GM10266 (cell line): ENCODE results near the gene OSBPL3.

Source experiments
- DNase-seq: peaks from one replicate; pipeline ENCODE4 v3.0.0; 2012; ENCODE audit errors: extremely low spot score
- TF ChIP-seq, protein P1 (sequence below): IDR thresholded peaks from 2 replicates; pipeline ENCODE4 v1.5.1; 2012; ENCODE audit warnings: mild to moderate bottlenecking, low read depth; ENCODE audit not compliant: control insufficient read depth, insufficient read depth; ENCODE audit errors: missing control alignments

OSBPL3 gene

DNA sequence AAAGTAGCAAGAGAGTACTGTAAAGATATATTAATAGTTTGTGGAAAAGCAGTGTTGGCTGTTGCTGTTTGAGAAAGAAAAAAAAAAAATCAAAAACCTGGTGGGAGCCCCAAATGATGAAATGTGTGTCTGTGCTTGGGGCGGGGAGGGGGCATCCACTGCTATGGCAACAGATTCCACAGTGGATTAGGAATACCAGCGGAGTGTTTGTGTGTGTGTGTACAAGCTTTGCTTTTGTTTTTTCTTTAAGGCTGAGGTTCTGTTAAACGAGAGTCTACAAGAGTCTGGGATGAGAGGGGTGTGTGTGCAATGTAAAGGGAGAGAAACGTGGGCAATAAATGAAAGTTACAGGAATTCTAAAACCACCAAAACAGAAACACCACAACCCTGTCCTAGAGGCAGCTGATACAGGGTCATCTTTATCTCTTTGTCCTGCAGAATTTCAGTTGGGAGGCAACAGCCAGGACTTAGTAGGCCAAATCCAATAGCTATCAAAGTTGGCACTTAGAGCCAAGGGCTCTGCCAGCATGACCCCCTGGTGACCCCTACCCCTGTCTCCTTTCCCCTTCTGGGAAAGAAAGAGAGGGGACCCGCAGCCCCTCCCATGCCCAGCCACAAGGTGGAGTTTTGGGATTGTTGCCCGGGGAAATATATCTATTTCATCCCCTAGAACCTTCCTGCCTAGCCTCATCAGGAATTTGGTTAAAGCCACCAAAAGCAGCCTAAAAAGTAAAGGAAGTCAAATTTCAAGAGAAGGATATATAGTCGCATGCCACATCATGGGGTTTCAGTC, 85.4 kb downstream of the OSBPL3 start:
- DNase-seq: no peak
- TF ChIP-seq, protein P1, sequence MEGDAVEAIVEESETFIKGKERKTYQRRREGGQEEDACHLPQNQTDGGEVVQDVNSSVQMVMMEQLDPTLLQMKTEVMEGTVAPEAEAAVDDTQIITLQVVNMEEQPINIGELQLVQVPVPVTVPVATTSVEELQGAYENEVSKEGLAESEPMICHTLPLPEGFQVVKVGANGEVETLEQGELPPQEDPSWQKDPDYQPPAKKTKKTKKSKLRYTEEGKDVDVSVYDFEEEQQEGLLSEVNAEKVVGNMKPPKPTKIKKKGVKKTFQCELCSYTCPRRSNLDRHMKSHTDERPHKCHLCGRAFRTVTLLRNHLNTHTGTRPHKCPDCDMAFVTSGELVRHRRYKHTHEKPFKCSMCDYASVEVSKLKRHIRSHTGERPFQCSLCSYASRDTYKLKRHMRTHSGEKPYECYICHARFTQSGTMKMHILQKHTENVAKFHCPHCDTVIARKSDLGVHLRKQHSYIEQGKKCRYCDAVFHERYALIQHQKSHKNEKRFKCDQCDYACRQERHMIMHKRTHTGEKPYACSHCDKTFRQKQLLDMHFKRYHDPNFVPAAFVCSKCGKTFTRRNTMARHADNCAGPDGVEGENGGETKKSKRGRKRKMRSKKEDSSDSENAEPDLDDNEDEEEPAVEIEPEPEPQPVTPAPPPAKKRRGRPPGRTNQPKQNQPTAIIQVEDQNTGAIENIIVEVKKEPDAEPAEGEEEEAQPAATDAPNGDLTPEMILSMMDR: no peak

DNA sequence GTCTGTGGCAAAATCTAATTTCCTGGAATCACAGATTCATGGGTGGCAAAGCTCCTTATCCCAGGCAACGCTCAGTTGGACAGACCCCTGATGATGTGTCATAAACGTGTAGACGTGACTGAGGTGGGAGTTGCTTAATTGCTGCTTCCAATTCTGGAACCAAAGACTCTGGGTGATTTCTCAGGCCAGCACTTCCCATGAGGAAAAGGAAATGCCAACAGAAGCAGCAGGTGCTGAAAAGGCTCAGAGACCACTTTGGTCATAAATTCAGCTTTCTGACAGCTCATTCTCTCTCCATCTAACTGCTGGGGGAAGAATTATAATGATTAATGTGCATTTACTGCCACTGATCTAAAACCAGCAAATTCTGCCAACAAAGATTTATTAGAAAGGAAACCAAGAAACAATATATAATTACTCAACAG, 88.7 kb downstream of the OSBPL3 start:
- TF ChIP-seq, protein P1: no peak
- no peak for DNase-seq

DNA sequence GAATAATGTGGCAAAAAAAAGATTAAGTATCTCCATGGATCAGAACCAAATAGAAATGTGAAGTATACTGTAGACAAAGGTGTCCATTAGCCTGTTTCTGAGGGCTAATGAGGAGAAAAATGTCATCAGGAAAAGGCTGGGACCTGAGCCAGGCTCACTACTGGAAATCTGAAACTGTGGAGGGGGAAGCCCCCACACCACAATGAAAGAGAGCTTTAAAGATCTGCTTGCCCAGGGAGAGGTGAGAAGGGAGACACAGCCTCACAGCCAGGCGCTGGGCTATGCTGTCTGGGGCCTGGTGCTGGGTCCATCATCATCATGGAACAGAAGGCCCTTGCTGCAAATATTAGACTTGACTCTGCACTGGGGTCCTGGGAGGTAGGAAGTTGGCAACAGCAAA, 90.4 kb downstream of the OSBPL3 start:
- TF ChIP-seq, protein P1: no peak
- no peak for DNase-seq

DNA sequence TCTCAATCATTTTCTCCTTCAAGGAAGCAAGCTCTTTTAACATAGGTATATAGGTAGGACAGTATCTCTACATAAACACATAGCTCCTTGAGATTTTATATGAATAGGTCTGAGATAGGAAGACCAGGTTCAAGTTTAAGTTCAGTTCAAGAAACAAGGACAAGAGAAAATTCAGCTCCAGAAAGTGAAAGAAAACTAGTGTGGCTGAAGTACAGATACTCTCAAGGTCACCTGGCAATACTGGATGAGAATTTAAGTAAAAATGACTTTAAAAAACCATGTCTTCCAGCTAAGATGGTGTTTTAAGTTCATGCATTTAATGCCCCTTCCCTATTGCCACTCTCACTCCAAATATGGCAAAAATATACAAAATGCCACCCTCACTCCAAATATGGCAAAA, 91.3 kb downstream of the OSBPL3 start:
- DNase-seq: no peak
- TF ChIP-seq, protein P1: no peak

DNA sequence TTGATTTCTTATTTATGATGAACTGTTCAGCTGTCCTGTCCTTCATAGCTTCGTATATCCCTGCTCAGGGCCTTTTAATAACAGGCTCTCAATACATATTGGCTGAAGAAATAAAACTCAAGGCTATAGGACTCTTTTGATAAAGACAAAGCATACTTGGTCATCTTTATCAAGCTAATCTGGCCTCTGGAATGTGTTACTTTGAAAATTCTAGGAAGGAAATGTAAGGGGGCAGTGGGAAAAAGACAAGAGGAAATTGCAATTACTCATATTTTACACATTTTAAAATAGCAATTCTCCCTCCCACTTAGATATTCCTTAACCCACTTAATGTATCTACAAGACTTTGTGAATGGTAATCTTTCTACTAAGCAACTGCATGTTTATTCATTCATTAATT, 94.3 kb downstream of the OSBPL3 start:
- TF ChIP-seq, protein P1: no peak
- DNase-seq: no peak

DNA sequence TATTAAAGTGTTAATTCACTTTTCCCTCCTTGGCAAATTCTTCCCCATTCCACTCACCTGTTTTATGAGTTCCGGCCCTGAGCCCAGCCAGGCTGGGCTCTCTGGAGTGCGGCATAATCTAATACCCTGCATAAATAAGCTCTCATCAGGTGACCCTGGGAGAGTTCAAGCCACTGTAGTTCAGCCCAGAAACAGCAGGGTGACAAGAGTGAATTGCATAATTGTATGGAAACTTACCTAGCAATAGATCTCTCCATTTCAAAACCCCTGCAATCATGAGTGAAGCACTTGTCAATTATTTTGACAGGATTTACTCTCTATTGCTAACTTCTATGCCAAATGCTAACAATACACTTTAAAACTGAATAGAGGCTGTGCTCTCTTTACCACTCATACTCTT, 94.7 kb downstream of the OSBPL3 start:
- no peak for DNase-seq
- TF ChIP-seq, protein P1: no peak

DNA sequence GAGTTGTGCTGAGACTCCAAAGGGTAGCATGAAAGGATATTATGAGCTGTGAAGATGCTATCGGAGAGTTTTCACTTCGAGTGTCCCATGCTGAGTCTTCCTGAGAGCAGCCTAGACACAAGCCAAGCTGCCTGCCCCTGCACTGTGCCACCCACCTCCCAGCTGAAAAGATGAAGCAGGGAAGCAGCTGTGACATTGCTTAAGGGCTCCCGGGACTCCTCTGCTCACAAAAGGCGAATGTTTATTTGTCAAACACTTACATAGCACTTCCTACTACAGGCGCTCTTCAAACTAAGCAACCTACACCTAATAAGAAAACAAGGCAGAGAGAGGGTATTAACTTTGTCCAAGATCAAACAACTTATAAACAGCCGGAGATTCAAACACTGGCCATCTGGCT, 95.6 kb downstream of the OSBPL3 start:
- TF ChIP-seq, protein P1: no peak
- no peak for DNase-seq
